Upper lobe of right lung (tissue), 1 donor: ENCODE measurements around the gene FADS6. TPM values are rescaled to one million over a fixed set of nuclear protein-coding genes. Genes with fewer than 3 reads are reported as not detected.

Experiments
- ATAC-seq: fragments of 200-7000 bp; cut with Tn5 transposase; one replicate; pipeline ENCODE4 v1.9.1; 2020; ENCODE audit warnings: mild to moderate bottlenecking, moderate library complexity
- DNase-seq: peaks from one replicate; pipeline ENCODE4 v3.0.0-alpha.2; 2020
- H3K27ac ChIP-seq: fragments of 200-600 bp; one replicate; pipeline ENCODE4 v1.8.0; 2022
- H3K27me3 ChIP-seq: fragments of 200-600 bp; one replicate; pipeline ENCODE4 v1.8.0; 2022; ENCODE audit warnings: mild to moderate bottlenecking
- H3K36me3 ChIP-seq: fragments of 200-600 bp; one replicate; pipeline ENCODE4 v1.8.0; 2022
- H3K4me1 ChIP-seq: fragments of 200-600 bp; one replicate; pipeline ENCODE4 v1.8.0; 2022
- H3K4me3 ChIP-seq: fragments of 200-600 bp; one replicate; pipeline ENCODE4 v1.8.0; 2022; ENCODE audit warnings: mild to moderate bottlenecking
- H3K9me3 ChIP-seq: fragments of 200-600 bp; one replicate; pipeline ENCODE4 v1.8.0; 2022
- CTCF ChIP-seq: fragments of 200-600 bp; IDR thresholded peaks from one replicate; pipeline ENCODE4 v1.8.0; 2022; ENCODE audit warnings: antibody characterized with exemption
- intact Hi-C: fragments of 100-400 bp; cut with DNase I; formaldehyde crosslinking; loops from one replicate; pipeline ENCODE4 v1.11.0; 2022
- total RNA-seq: library from RNA; stranded (reverse); fragmentation: NEBNext Ultra II Directional; extraction: Animal tissue kit (Norgen Biotek cat#: 25700); gene quantifications from one replicate; pipeline ENCODE4 v1.2.1, GENCODE V29; 2021
- donor health status: DM: no; HTN: yes; CAD: no; lungs with severe emphysema.

Gene FADS6
- total RNA-seq, 1 donor from 2014 or later = not detected

DNA sequence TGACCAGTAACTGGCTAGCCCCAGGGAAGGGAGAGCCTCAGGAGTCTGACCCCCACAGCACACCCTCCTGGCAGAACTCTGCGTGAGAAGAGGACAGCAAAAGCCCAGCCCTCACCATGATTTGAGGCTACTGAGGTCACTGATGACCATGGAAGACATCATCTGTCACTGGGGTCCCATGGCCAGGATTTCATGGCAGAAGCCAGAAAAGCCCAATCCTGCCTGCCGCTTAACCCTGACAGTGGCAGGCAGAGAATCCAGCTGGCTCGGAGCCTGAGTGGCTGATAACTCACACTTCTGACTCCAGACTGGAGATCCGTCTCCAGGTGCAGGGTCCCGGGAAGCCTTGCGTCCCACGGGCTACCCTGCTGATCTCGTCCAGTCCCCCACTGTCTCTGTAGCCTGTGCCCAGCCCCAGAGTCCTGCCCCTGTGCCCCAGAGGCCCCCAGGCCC lies 51.3 kb downstream of the FADS6 start:
- no peak overlapping the region for H3K27ac ChIP-seq
- no peak for TF ChIP-seq CTCF
- no peak for ATAC-seq
- H3K9me3 ChIP-seq = no peaks in the 10 kb centered on the region
- H3K27me3 ChIP-seq = no peaks in the 10 kb centered on the region
- peak overlapping the region; percentile 48 for H3K4me3 ChIP-seq
- H3K4me1 ChIP-seq = peaks cover 20% of the 10 kb centered on the region
- peaks cover 11% of the 10 kb centered on the region for H3K36me3 ChIP-seq
- DNase-seq = no peak
- intact Hi-C loops = no loop called here

DNA sequence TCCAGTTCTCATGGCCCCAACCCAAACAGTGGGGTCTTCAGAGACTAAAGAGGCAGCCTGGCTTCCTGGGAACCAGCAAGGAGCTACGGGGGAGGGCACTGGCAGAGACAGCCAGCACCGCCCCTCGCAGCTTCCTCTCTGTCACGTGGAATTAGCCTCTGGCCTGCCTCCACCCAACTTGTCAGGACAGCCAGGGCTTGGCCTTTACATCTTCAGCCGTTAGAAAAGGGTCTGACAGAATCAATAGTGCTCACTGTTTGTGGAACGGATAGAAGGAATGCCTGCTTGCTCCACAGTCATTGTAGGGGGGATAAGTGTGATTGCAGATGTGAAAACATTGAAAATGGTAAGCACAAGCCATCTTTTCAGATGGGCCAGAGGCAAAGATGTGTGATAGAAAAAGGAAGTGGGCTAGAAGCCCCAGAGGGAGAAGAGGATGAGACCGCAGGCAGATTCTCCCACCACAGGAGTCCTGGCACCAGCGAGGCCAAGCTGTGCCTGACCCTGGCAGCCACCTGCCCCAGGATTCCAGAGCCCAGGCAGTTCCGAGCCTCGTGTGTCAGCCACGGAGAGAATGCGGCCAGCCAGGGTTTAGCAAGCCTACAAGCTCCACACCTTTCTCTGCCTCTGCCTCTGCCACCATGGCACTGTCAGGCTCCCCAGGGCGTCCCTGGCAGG lies 52.3 kb downstream of the FADS6 start:
- peak; percentile 56 for ATAC-seq
- H3K4me1 ChIP-seq = peaks cover 20% of the 10 kb centered on the region
- H3K4me3 ChIP-seq = no peak overlapping the region
- H3K9me3 ChIP-seq = no peaks in the 10 kb centered on the region
- peaks cover 15% of the 10 kb centered on the region for H3K36me3 ChIP-seq
- TF ChIP-seq CTCF = no peak
- no peak for DNase-seq
- H3K27ac ChIP-seq = peak overlapping the region; percentile 6
- intact Hi-C loops = no loop called here
- H3K27me3 ChIP-seq = no peaks in the 10 kb centered on the region

DNA sequence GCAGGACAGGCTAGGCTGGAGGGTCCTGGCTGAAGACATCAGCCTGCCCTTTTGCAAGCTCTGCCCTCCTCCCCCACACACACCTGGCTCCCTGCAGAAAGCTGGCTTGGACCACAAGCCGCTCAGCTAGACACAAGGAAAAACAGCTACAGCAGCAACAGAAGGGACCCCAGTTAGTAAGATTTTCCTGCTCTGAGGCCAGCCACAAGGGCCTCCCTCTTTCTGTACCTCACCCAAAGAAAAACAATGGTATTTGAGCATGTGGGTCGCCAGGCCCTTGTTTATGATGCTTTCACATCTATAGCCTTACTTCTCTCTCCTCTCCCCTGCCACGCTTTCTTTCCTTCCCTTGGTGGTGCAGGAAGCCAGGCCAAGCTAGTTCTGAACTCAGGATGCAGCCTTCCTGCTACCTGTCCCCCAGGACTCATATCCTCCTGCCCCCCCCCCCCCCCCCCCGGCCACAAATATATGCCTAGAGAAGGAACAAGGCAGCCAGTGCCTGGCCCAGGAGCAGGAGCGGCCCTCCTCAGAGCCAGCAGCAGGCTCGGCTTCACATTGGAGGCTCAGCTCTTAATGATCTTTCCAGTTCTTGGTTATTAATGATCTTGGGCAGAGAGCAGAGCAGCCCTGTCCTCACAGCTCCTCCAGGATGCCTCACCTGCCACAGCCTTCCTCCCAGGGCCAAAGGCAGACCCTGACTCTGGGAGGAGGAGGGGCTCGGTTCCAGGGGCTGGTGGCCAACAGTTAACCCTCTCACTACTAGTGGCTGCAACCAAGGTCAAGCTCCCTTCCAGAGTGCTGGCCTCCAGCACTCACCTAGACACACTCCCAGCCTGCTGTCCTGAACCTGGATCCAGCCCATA lies 53.2 kb downstream of the FADS6 start:
- Histone ChIP-seq H3K27me3 (no peaks in the 10 kb centered on the region), H3K4me1 (peaks cover 20% of the 10 kb centered on the region), H3K27ac (peak overlapping the region; percentile 6), H3K4me3 (no peak overlapping the region), H3K9me3 (no peaks in the 10 kb centered on the region), H3K36me3 (peaks cover 15% of the 10 kb centered on the region)
- intact Hi-C loops = no loop called here
- ATAC-seq (no peak), DNase-seq (no peak)
- TF ChIP-seq CTCF = no peak

GRCh38 chr17:74838274-74838673 lies 55.2 kb downstream of the FADS6 start:
- no peaks in the 10 kb centered on the region for H3K9me3 ChIP-seq
- peaks cover 20% of the 10 kb centered on the region for H3K4me1 ChIP-seq
- ATAC-seq (no peak), DNase-seq (no peak)
- TF ChIP-seq CTCF = no peak
- no peak overlapping the region for H3K4me3 ChIP-seq
- intact Hi-C loops = no loop called here
- H3K27ac ChIP-seq = no peak overlapping the region
- H3K36me3 ChIP-seq = peaks cover 15% of the 10 kb centered on the region
- H3K27me3 ChIP-seq = no peaks in the 10 kb centered on the region

- peaks cover 15% of the 10 kb centered on the region for H3K4me1 ChIP-seq
- H3K27ac ChIP-seq = no peak overlapping the region
- H3K27me3 ChIP-seq = no peaks in the 10 kb centered on the region
- no peaks in the 10 kb centered on the region for H3K9me3 ChIP-seq
- intact Hi-C loops = no loop called here
- peaks cover 15% of the 10 kb centered on the region for H3K36me3 ChIP-seq
- DNase-seq = no peak
- no peak overlapping the region for H3K4me3 ChIP-seq
- no peak for ATAC-seq
- TF ChIP-seq CTCF = no peak
Measured at GRCh38 chr17:74836691-74837467, 56.6 kb downstream of the FADS6 start.
